OCI-LY3 (cell line): ENCODE measurements around the gene AATK.

Experiments used
- H2AFZ ChIP-seq: fragments of 200-600, 300-600 bp; shearing (Covaris generic); 2 replicates; pipeline ENCODE4 v1.6.0; 2014; ENCODE audit warnings: antibody characterized with exemption, low read depth, low read length
- H3K27ac ChIP-seq: fragments of 200-600, 300-600 bp; sonication (generic); 2 replicates; pipeline ENCODE4 v1.5.1; 2014; ENCODE audit warnings: mild to moderate bottlenecking, low read length, moderate library complexity, mixed read lengths
- H3K27me3 ChIP-seq: fragments of 200-600, 300-600 bp; sonication (generic); 2 replicates; pipeline ENCODE4 v1.6.1; 2014; ENCODE audit warnings: low read depth, low read length, mixed read lengths
- H3K36me3 ChIP-seq: fragments of 200-600, 300-600 bp; sonication (generic); replicated peaks from 2 replicates; pipeline ENCODE3; 2014; ENCODE audit warnings: low read depth, low read length, mixed read lengths
- H3K4me1 ChIP-seq: fragments of 300-600, 200-600 bp; sonication (generic); 2 replicates; pipeline ENCODE4 v1.6.1; 2014; ENCODE audit warnings: low read length, mixed read lengths
- H3K4me2 ChIP-seq: fragments of 200-600, 300-600 bp; sonication (generic); 2 replicates; pipeline ENCODE4 v1.6.1; 2014; ENCODE audit warnings: low read length, mixed read lengths
- H3K4me3 ChIP-seq: fragments of 300-600, 200-600 bp; sonication (generic); 2 replicates; pipeline ENCODE4 v1.5.1; 2014; ENCODE audit warnings: antibody characterized with exemption, mild to moderate bottlenecking, low read length, moderate library complexity
- H3K79me2 ChIP-seq: fragments of 300-600, 200-600 bp; shearing (Covaris generic); 2 replicates; pipeline ENCODE4 v1.6.1; 2014; ENCODE audit warnings: mild to moderate bottlenecking, low read length, mixed read lengths
- H3K9ac ChIP-seq: fragments of 300-600, 200-600 bp; shearing (Covaris generic); 2 replicates; pipeline ENCODE4 v1.6.0; 2014; ENCODE audit warnings: mild to moderate bottlenecking, low read length, moderate library complexity
- H3K9me3 ChIP-seq: fragments of 200-600, 300-600 bp; shearing (Covaris generic); 2 replicates; pipeline ENCODE4 v1.6.1; 2014; ENCODE audit warnings: low read length, mixed read lengths; ENCODE audit not compliant: insufficient read depth
- H4K20me1 ChIP-seq: fragments of 200-600, 300-600 bp; sonication (generic); 2 replicates; pipeline ENCODE4 v1.6.1; 2016; ENCODE audit warnings: low read length, mixed read lengths; ENCODE audit not compliant: insufficient read depth
- CTCF ChIP-seq: fragments of 200-600, 300-600 bp; sonication (generic); IDR thresholded peaks from 2 replicates; pipeline ENCODE4 v1.5.1; 2014; ENCODE audit warnings: antibody characterized with exemption, low read length, low read depth
- EZH2phosphoT487 ChIP-seq: fragments of 200-600 bp; shearing (Covaris generic); IDR thresholded peaks from 2 replicates; pipeline ENCODE4 v1.6.1; 2018; ENCODE audit warnings: antibody characterized with exemption, mixed run types, low read depth

AATK gene

GRCh38 chr17:81113158-81113724, 52.8 kb downstream of the AATK start:
- no peaks in the 10 kb centered on the region for H3K79me2 ChIP-seq
- H3K27me3 ChIP-seq = 0 out of 2 replicates have a peak, but pooled peaks cover 2% of the 10 kb centered on the region
- no peak overlapping the region for H3K4me3 ChIP-seq
- H3K9ac ChIP-seq = no peak overlapping the region
- no peaks in the 10 kb centered on the region for H3K4me1 ChIP-seq
- no peak overlapping the region for H3K27ac ChIP-seq
- TF ChIP-seq EZH2phosphoT487 (no peak), CTCF (no peak)
- no peak overlapping the region for H2AFZ ChIP-seq
- no peaks in the 10 kb centered on the region for H3K9me3 ChIP-seq
- H4K20me1 ChIP-seq = no peaks in the 10 kb centered on the region
- H3K4me2 ChIP-seq = no peak overlapping the region
- no peaks in the 10 kb centered on the region for H3K36me3 ChIP-seq

- H3K4me1 ChIP-seq = no peaks in the 10 kb centered on the region
- no peaks in the 10 kb centered on the region for H3K9me3 ChIP-seq
- H3K36me3 ChIP-seq = no peaks in the 10 kb centered on the region
- H3K79me2 ChIP-seq = no peaks in the 10 kb centered on the region
- H3K27ac ChIP-seq = no peak overlapping the region
- H2AFZ ChIP-seq = no peak overlapping the region
- H3K27me3 ChIP-seq = peaks cover 6% of the 10 kb centered on the region; the same call in 1 of the 2 replicates
- H3K9ac ChIP-seq = no peak overlapping the region
- H4K20me1 ChIP-seq = no peaks in the 10 kb centered on the region
- TF ChIP-seq CTCF (no peak), EZH2phosphoT487 (no peak)
- H3K4me3 ChIP-seq = no peak overlapping the region
- no peak overlapping the region for H3K4me2 ChIP-seq
These were observed 53.6 kb downstream of the AATK start for GRCh38 chr17:81112450-81112849.

- Histone ChIP-seq H3K9me3 (no peaks in the 10 kb centered on the region), H3K27me3 (peaks cover 6% of the 10 kb centered on the region; the same call in 1 of the 2 replicates), H3K9ac (no peak overlapping the region), H3K79me2 (no peaks in the 10 kb centered on the region), H2AFZ (no peak overlapping the region), H3K4me2 (no peak overlapping the region), H4K20me1 (no peaks in the 10 kb centered on the region), H3K27ac (no peak overlapping the region), H3K4me3 (no peak overlapping the region), H3K36me3 (no peaks in the 10 kb centered on the region), H3K4me1 (no peaks in the 10 kb centered on the region)
- no peak for TF ChIP-seq EZH2phosphoT487
- no peak for TF ChIP-seq CTCF
These were observed 55.0 kb downstream of the AATK start for GRCh38 chr17:81111066-81111465.

- Histone ChIP-seq H3K36me3 (no peaks in the 10 kb centered on the region), H3K27ac (no peak overlapping the region), H3K9me3 (no peaks in the 10 kb centered on the region), H3K79me2 (no peaks in the 10 kb centered on the region), H4K20me1 (no peaks in the 10 kb centered on the region), H3K4me1 (no peaks in the 10 kb centered on the region), H3K27me3 (peaks cover 4% of the 10 kb centered on the region; the same call in 1 of the 2 replicates), H2AFZ (no peak overlapping the region), H3K4me3 (no peak overlapping the region), H3K9ac (no peak overlapping the region), H3K4me2 (no peak overlapping the region)
- no peak for TF ChIP-seq EZH2phosphoT487
- no peak for TF ChIP-seq CTCF
These were observed 55.5 kb downstream of the AATK start for GRCh38 chr17:81110488-81111040.
